Stimulated activated CD4-positive, alpha-beta T cell treated with anti-CD3 and anti-CD28 coated beads, TNF-alpha, amount 100 ng/mL, for 24 hours (primary cell): ENCODE results near the gene PINK1.

ENCODE experiments used
- DNase-seq, 3 experiments: peaks; one replicate each; pipeline ENCODE4 v3.0.0-alpha.2; 2020; ENCODE audit warnings: low read depth in 3 of 3

PINK1 gene

GRCh38 chr1:20610970-20611369 lies 22.3 kb upstream of the PINK1 start:
- DNase-seq, result no peak

- no peak for DNase-seq
Observed at GRCh38 chr1:20611652-20612051, 21.6 kb upstream of the PINK1 start.

- DNase-seq, result no peak
Observed at GRCh38 chr1:20612221-20612746, 21.0 kb upstream of the PINK1 start.

- DNase-seq, result no peak
Observed at GRCh38 chr1:20614131-20614579, 19.1 kb upstream of the PINK1 start.

GRCh38 chr1:20615946-20616846 lies 17.1 kb upstream of the PINK1 start:
- no peak for DNase-seq

GRCh38 chr1:20616847-20617487 lies 16.3 kb upstream of the PINK1 start:
- DNase-seq, result no peak

- DNase-seq, result no peak
Observed at GRCh38 chr1:20618550-20618949, 14.7 kb upstream of the PINK1 start.

GRCh38 chr1:20619999-20620398 lies 13.3 kb upstream of the PINK1 start:
- no peak for DNase-seq

- no peak for DNase-seq
Observed at GRCh38 chr1:20621012-20621411, 12.2 kb upstream of the PINK1 start.

GRCh38 chr1:20624709-20625108 lies 8.5 kb upstream of the PINK1 start:
- DNase-seq, result no peak

GRCh38 chr1:20625176-20626097 lies 7.8 kb upstream of the PINK1 start:
- no peak for DNase-seq

- no peak for DNase-seq
Observed at GRCh38 chr1:20626098-20626427, 7.2 kb upstream of the PINK1 start.

- DNase-seq, result no peak
Observed at GRCh38 chr1:20626524-20626923, 6.7 kb upstream of the PINK1 start.

- DNase-seq, result no peak
Observed at GRCh38 chr1:20630729-20631128, 2.5 kb upstream of the PINK1 start.

GRCh38 chr1:20632386-20632785 lies 872 bp upstream of the PINK1 start:
- DNase-seq, result no peak

GRCh38 chr1:20634065-20634593 lies 871 bp downstream of the PINK1 start:
- no peak for DNase-seq

- no peak for DNase-seq
Observed at GRCh38 chr1:20634594-20635084, 1.4 kb downstream of the PINK1 start.

GRCh38 chr1:20636785-20637347 lies 3.6 kb downstream of the PINK1 start:
- DNase-seq, result no peak

- peak; percentile 21 to 43 (median 32) for DNase-seq
Observed at GRCh38 chr1:20640183-20640597, 6.9 kb downstream of the PINK1 start.

GRCh38 chr1:20641975-20642374 lies 8.7 kb downstream of the PINK1 start:
- DNase-seq, result no peak

GRCh38 chr1:20643080-20643479 lies 9.8 kb downstream of the PINK1 start:
- DNase-seq, result no peak
